PFSK-1 (cell line): Measurements from ENCODE around the gene TBX4.

Experiments used
- TAF1 ChIP-seq: IDR thresholded peaks from 2 replicates; pipeline ENCODE4 v1.6.1; 2012; ENCODE audit warnings: low read length, control low read depth, borderline replicate concordance; ENCODE audit not compliant: insufficient read depth
- TF ChIP-seq, protein P1 (sequence below), 2 experiments: IDR thresholded peaks; 2 replicates each; pipeline versions ENCODE4 v1.6.1 to v1.8.0; 2011 to 2012; ENCODE audit warnings: low read depth in 2 of 2, low read length in 2 of 2, control low read depth in 1 of 2, inconsistent platforms in 1 of 2, mild to moderate bottlenecking in 1 of 2, moderate library complexity in 1 of 2; ENCODE audit not compliant: insufficient read depth in 1 of 2

DNA sequence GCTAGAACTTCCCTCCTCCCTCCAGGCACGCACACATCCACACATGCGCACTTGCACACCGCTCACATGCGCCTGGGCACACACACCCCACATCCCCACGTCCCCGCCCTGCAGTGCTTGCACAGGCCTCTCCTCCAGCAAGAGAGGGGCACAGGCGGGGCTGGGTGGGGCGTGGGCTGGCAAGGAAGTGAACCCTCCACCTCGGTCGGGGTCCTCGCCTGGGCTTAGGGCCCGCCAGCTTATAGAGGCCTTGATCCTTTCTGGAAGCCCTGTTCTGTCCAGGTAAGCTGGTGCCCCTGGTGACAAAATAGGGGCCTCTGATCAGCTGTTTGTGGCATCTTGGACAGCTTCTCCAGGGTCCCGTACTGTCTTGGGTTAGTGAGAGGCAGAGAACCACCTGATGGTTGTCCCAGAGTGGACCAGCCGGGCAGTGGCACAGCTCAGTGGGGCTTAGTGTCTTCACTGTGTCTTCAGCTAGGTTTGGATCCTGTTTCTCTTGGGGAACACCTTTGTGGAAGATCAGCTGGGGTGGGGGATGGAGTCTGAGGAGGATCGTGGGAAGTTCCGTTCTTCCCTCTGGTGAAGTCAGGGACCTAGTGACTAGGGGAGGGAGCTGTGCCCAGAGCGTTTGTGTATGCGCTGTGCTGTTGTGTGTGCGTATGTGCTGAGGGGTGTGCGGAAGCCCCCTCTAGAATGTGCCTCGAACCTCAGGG, 12.1 kb downstream of the TBX4 start:
- TF ChIP-seq TAF1: no peak
- TF ChIP-seq, protein P1, sequence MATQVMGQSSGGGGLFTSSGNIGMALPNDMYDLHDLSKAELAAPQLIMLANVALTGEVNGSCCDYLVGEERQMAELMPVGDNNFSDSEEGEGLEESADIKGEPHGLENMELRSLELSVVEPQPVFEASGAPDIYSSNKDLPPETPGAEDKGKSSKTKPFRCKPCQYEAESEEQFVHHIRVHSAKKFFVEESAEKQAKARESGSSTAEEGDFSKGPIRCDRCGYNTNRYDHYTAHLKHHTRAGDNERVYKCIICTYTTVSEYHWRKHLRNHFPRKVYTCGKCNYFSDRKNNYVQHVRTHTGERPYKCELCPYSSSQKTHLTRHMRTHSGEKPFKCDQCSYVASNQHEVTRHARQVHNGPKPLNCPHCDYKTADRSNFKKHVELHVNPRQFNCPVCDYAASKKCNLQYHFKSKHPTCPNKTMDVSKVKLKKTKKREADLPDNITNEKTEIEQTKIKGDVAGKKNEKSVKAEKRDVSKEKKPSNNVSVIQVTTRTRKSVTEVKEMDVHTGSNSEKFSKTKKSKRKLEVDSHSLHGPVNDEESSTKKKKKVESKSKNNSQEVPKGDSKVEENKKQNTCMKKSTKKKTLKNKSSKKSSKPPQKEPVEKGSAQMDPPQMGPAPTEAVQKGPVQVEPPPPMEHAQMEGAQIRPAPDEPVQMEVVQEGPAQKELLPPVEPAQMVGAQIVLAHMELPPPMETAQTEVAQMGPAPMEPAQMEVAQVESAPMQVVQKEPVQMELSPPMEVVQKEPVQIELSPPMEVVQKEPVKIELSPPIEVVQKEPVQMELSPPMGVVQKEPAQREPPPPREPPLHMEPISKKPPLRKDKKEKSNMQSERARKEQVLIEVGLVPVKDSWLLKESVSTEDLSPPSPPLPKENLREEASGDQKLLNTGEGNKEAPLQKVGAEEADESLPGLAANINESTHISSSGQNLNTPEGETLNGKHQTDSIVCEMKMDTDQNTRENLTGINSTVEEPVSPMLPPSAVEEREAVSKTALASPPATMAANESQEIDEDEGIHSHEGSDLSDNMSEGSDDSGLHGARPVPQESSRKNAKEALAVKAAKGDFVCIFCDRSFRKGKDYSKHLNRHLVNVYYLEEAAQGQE (IDR thresholded peaks at IDR 0.05; ENCODE audit: insufficient read depth in 1 of 2, low read depth in 2 of 2, low read length in 2 of 2): no peak
